Measurements from ENCODE around the gene CNTRL. TPM values are rescaled to one million over a fixed set of nuclear protein-coding genes. Genes with fewer than 3 reads are reported as not detected.

CNTRL gene
- polyA plus RNA-seq, 3 donors = 3.9 to 11.1 (median 6.7) TPM

GRCh38 chr9:121214005-121214404 lies 139.2 kb downstream of the CNTRL start:
- no peak overlapping the region for H3K27ac ChIP-seq (ENCODE audit: low read depth, low read length)
- 77 to 91% (median 81%) methylated on average over 2 of the region's 2 CpGs for WGBS, 3 donors

GRCh38 chr9:121216271-121216805 lies 141.6 kb downstream of the CNTRL start:
- 67 to 95% (median 69%) methylated on average over 3 of the region's 3 CpGs for WGBS, 3 donors
- no peak overlapping the region for H3K27ac ChIP-seq (ENCODE audit: low read depth, low read length)

GRCh38 chr9:121217609-121218292 lies 143.0 kb downstream of the CNTRL start:
- WGBS, 3 donors = 90 to 96% (median 92%) methylated on average over 4 of the region's 4 CpGs

DNA sequence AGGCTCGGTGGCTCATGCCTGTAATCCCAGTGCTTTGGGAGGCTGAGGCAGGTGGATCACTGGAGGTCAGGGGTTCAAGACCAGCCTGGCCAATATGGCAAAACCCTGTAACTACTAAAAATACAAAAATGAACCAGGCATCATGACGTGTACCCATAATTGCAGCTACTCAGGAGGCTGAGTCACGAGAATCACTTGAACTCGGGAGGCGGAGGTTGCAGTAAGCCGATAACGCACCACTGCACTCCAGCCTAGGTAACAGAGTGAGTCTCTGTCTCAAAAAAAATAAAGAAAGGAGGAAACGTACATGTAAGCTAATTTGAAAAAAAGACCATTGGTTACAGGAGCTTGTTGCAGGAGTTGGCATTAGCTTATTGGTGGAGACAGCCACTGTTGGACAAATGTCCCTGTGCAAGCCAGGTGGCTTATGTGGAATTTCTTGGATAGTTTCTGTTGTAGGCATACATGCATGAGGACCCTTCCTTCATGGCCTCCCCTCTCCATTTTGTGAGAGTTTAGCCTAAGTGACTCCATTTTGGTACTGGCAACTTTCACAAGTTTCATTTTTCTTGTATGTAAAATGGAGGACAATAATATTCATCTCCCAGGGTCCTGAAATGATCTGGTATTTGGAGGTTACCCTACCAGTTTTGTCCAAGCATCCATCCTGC lies 143.7 kb downstream of the CNTRL start:
- no peak overlapping the region for H3K27ac ChIP-seq (ENCODE audit: low read depth, low read length)
- WGBS, 3 donors = 93 to 94% (median 93%) methylated on average over 8 of the region's 8 CpGs

More at GRCh38 chr9:121217609-121218292, 143.0 kb downstream of the CNTRL start:
- H3K27ac ChIP-seq (ENCODE audit: low read depth, low read length) = no peak overlapping the region

- WGBS, 3 donors = 94 to 95% (median 94%) methylated on average over 3 of the region's 3 CpGs
- no peak overlapping the region for H3K27ac ChIP-seq (ENCODE audit: low read depth, low read length)
These were observed 144.8 kb downstream of the CNTRL start for GRCh38 chr9:121219530-121219929.

DNA sequence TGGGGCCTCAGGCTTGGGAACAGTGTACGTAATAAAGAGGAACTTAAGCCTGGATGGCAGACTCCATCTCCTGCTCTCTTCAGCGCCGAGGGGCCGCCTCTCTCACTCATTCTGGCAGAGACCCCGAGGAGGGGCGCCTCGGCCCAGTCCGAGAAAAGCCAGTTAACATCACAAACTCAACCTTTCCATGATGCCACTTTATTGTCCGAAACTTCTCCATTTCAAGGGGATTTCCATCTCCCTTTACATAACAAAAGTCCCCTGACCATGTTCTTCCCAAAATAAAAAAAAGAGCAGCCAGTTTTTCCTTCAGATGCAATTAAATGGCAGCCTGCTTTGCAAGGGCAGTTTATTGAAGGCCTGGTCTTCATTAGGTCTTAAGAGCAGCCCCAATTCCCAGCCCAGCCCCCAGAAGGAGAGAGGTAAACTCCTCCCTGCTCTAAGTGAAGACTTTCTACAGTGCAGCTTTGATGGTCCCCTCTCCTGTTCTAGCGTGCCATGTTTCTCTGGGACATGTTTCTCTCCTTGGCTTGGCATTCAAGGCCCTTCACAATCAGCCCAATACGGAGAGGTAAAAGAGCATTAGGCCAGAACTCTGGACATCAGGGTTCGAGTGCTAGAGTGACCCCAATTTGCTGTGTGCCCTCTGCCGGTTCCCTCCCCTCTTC lies 146.4 kb downstream of the CNTRL start:
- no peak overlapping the region for H3K27ac ChIP-seq (ENCODE audit: low read depth, low read length)
- WGBS, 3 donors = 62 to 85% (median 71%) methylated on average over 13 of the region's 13 CpGs

DNA sequence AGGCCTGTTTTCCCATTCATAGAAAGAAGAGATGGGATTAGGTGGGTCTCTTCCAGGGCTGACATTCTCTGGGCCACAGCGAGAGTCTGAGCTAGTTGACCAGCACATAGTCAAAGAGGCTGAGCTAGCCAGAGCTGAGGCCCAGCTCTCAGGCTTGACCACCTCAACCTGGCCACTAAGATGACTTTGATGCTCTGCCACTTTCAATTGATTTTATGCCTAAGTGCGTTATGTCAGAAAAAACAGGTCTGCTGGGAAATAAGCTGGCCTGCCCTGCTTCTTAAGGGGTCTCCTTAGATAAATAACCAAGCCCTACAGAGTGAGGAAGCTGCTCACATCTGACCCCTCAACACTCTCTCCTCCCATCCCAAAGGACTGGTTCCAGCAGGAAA lies 146.9 kb downstream of the CNTRL start:
- H3K27ac ChIP-seq (ENCODE audit: low read depth, low read length) = no peak overlapping the region
- 95 to 100% (median 96%) methylated on average over 2 of the region's 2 CpGs for WGBS, 3 donors

DNA sequence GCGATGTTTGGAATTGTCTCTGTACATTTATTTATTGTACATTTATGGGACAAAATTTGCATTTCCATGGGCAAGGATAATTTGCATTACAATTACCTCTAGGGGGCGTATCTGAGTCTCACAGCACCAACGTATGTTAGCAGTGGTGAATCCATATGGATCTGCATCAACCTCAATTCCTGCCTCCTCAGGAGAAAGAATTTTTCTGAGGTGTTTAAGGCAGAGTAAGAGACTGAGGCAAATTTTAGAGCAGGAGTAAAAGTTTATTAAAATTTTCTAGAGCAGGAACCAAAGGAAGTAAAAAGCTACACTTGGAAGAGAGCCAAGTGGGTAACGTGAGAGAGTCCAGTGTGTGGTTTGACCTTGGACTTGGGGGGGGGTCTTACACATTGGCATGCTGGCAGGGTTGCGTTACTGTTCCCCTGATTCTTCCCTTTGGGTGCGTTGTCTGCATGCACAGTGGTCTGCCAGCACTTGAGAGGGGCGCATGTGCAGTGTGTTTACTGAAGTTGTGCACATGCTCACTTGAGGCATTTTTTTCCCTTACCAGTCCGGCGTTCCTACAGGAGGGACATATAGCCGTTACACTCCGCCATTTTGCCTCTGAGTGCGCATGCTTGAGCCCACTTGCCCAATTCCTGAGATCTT lies 147.9 kb downstream of the CNTRL start:
- whole genome bisulfite sequencing, 3 donors = 56 to 58% (median 56%) methylated on average over 12 of the region's 12 CpGs
- H3K27ac ChIP-seq (ENCODE audit: low read depth, low read length) = no peak overlapping the region

DNA sequence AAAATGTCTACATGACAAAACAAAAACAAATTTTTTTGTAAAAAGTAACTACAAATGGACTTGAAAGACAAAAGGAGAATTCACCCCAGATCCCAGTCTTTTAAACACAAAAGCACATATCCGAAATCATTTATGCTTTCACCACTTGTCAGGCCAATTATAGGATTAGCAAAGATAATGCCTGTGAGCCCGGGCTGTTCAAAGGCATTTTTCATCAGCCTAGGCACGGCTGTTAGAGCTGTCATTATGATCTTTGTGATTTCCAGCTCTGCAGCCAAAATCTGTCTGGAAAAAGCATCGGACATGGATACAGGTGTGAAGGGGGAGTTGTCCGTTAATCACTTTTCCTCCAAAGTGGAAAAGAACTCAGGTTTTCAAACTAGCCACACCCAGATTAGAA lies 150.5 kb downstream of the CNTRL start:
- WGBS, 3 donors = 65 to 88% (median 83%) methylated on average over 5 of the region's 5 CpGs

GRCh38 chr9:121226175-121226574 lies 151.4 kb downstream of the CNTRL start:
- 77 to 85% (median 84%) methylated on average over 2 of the region's 2 CpGs for WGBS, 3 donors
- no peak overlapping the region for H3K27ac ChIP-seq (ENCODE audit: low read depth, low read length)

More for the DNA sequence above, 150.5 kb downstream of the CNTRL start:
- no peak overlapping the region for H3K27ac ChIP-seq (ENCODE audit: low read depth, low read length)

Other genes with a start within 250 kb of the CNTRL start
- gene PSMD5, start 232.0 kb upstream of the CNTRL start, polyA plus RNA-seq = 10 to 100 TPM; 14.8 to 25.9 (median 15.8) TPM
- gene PHF19, start 197.8 kb upstream of the CNTRL start, polyA plus RNA-seq = 10 to 100 TPM in 2 of 3 donors, 1 to 10 TPM in 1; 4.1 to 37.8 (median 10.6) TPM
- gene TRAF1, start 148.2 kb upstream of the CNTRL start, polyA plus RNA-seq = 1 to 10 TPM; 2.4 to 5.3 (median 4.0) TPM
- 10 to 100 TPM in 1 of 3 donors, 1 to 10 TPM in 2; 2.7 to 14.1 (median 3.0) TPM for gene C5, start 24.7 kb upstream of the CNTRL start, polyA plus RNA-seq
- gene RAB14, start 126.9 kb downstream of the CNTRL start, polyA plus RNA-seq = 10 to 100 TPM; 14.1 to 31.0 (median 26.0) TPM
- 1,000 to 10,000 TPM in 2 of 3 donors, 100 to 1,000 TPM in 1; 183 to 2,232 (median 1,519) TPM for gene GSN, start 193.2 kb downstream of the CNTRL start, polyA plus RNA-seq

All from adipose tissue (tissue), 3 donors.